GM19438 (cell line): ENCODE results near the gene RCBTB2.
A peak's percentile ranks its signal among the peaks of the same experiment; 100 is the strongest.

Source experiments
- ATAC-seq: cut with Tn5 transposase; IDR thresholded peaks from one replicate; pipeline ENCODE4 v1.9.1; 2021; ENCODE audit warnings: low read depth; ENCODE audit not compliant: unreplicated experiment

The RCBTB2 gene

DNA sequence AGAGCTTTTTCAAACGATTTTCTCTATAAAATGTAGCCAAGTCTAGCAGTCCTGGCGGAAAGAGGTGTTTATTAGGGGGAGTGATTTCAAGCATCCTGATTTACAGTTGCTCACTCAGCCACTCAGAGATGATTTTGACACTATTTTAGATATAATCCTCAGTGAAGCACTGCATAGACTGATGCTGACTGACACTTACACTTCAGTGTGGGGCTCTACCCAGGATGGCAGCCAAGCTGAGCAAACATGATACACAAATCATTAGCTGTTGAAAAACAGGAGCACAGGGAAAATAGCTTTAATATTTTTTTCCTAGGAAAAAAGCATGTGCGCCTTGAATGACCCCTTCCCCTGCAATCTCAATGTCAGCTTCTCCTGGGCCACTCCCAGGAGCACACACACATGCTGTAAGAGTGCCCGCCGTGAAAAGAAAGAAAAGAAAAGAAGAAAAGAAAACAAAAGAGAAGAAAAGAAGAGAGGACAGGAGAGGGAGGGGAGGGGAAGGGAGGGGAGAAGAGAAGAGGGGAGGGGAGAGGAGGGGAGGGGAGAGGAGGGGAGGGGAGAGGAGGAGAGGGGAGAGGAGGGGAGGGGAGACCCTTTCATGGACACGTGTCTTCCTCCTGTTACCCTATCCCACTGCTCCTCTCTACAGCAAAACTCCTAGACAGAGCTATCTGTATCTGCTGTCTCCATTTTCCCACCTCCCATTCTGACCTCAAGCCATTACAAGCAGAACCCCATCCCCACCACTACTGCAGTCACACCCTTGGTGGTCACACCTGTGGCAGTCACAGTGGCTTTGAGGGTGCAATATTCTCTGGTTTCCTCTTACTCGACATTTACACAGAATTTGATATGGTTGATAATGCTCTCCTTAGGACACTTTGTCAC, 36.4 kb downstream of the RCBTB2 start:
- no peak for ATAC-seq

GRCh38 chr13:48494874-48495273, 38.0 kb downstream of the RCBTB2 start:
- ATAC-seq: no peak

- no peak for ATAC-seq
Measured at GRCh38 chr13:48493851-48494250, 39.0 kb downstream of the RCBTB2 start.

- no peak for ATAC-seq
Measured at GRCh38 chr13:48493066-48493765, 39.7 kb downstream of the RCBTB2 start.

GRCh38 chr13:48492470-48493065, 40.3 kb downstream of the RCBTB2 start:
- ATAC-seq: peak; percentile 76

DNA sequence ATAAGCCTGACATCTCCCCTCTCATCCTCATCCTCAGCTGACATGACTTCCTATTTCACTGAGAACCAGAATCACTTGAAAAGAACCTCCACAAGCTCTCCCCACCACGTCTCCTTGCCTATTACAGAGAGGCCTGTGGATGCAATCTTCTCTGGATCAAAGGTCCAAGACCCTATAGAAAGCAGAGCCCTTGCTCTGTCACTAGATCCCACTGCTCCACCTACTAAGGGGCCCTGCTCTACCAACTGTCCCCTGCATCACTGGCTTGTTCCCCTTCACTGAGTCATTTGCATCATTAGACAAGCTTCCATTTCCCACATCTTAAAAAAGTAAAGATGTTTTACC, 40.8 kb downstream of the RCBTB2 start:
- ATAC-seq: peak; percentile 53

DNA sequence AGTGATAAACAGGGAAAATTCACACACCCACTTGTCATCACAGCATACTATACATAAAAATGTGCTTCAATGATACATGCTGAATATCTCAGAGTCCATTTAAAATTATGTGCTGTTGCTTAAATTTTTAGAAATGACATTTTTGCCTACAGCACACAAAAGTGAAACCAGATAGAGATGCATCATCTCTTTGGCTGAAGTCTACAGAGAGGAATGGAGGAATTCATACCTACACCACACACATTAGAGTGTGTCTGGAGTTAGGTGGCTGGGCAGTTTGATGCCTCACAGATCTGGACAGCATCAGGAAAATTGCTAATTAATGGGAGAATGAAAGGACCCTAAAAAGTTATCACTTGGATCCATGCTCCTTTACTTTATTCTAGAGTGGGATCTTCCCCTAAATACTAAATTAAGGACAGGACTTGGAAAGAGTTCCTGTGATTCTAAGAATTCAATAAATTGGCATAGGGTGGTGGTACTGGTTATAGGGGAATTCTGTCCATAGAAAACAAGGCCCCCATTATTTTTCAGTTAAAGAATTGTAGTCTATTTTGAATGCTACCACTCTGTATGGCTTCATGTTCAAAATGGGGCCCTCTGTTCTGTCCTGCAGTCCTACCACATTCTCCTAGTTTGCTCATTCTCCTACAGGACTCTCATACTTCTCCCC, 41.3 kb downstream of the RCBTB2 start:
- no peak for ATAC-seq

DNA sequence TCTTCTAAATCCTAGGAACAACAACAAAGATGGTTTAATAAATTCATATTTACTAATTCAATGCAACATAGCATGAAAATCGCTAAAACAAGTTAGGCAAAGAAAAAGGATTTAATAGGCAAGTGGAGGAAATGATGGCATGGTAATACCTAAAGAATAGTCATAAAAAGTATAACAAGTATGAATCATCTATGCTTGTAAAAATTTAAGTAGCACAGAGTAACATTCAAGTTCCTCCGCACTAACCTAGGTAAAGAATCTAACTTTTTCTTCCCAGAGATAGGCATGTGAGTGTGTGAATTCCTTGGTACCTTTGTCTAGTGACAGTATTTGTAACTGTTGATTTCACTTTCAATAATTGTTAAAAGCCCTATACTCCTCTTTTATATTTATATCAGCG, 42.6 kb downstream of the RCBTB2 start:
- no peak for ATAC-seq

DNA sequence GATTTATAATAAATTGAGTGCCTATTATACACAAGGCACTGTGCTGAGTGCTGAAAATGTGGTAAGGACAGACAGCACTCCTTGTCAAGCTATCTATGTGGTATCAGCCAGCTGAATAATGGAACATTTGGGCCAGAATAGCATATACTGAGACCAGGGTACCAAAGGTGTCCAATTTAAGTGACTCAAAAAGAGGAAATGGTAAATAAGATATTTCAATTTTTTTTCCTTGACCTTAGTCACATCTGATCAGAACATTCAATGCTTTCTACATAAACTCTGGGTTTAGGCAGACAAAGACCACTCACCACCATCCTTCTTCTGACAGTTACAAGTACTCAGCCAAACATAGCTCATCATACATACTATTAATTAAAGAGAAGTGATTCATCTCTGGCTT, 43.2 kb downstream of the RCBTB2 start:
- ATAC-seq: no peak

DNA sequence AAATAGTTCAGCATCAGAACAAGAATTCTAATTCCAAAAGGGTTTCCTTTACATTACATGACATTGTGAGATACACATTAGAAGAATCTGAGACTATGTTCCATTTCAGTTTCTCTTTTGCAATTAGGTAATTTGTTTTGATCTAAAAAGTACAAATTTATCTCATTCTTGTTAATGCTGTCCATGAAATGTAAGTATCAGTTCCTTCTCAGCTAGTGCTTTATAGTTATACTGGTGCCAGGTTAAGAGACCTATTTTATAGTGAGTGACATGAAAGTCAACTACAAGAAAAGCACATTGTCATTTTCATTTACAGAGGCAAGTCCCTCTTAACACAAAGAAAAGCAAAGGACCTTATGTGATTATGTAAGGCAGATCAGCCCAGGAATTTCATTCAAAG, 43.9 kb downstream of the RCBTB2 start:
- no peak for ATAC-seq

- ATAC-seq: no peak
Measured at GRCh38 chr13:48487968-48488367, 44.9 kb downstream of the RCBTB2 start.

DNA sequence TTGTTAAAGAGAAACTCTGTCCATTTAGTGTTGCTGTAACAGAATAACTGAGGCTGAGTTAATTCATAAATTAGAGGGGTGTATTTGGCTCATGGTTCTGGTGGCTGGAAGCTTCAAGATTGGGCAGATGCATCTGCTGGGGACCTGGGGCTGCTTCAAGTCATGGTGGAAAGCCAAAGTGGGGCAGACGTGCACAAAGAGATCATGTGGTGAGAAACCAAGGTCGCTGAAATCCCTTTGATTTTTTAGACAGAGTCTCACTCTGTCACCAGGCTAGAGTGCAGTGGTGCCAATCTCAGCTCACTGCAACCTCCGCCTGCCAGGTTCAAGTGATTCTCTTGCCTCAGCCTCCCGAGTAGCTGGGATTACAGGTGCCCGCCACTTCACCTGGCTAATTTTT, 46.0 kb downstream of the RCBTB2 start:
- ATAC-seq: no peak

DNA sequence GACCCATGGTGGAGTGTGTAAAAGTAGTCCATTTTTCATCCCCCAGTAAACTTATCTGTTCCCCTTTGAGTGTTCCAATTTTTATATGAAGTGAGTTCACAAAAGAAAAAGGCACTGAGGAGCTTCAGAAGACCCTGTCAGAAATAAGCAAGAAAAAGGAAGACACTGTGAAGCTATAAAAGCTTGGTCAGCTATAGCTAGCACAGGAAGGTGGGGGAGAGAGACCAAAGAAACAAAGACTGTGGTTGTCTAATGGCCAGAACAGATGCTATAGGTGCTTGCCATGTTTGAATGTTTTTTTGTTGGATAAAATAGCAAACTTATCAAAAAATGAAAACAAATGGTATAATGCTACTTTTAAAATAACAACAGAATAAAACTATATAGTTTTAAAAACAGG, 46.5 kb downstream of the RCBTB2 start:
- ATAC-seq: no peak

DNA sequence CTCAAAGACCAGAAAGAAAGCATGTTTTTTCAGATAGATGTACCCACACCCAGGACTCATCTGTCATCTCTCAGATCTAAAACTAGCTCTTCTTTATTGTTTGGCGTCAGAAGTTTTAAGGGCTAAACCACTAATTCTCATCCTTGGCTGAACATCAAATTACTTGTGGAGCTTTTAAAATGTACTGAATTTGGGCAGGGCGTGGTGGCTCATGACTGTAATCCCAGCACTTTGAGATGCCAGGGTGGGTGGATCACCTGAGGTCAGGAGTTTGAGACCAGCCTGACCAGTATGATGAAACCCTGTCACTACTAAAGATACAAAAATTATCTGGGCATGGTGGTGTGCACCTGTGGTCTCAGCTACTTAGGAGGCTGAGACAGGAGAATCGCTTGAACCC, 47.4 kb downstream of the RCBTB2 start:
- no peak for ATAC-seq

DNA sequence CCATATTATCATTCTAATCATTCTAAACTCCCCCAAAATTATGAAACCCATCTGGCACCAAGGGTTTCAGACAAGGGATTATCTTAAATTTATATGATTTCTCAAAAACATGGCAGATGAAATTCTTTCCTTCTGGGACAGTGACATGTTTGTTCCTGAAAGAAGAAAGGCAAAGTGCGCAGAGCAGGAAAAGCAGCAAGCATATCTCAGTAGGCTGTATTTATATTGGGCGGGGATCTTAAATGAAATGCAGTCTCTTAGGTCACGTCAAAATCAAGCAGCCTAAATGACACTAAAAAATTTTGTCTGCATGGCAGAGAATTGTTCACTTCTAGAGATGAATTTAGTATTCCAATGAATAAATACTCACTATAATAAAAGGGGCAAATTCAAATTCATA, 49.3 kb downstream of the RCBTB2 start:
- no peak for ATAC-seq

- no peak for ATAC-seq
Measured at GRCh38 chr13:48478391-48478790, 54.5 kb downstream of the RCBTB2 start.

GRCh38 chr13:48477191-48477855, 55.6 kb downstream of the RCBTB2 start:
- peak; percentile 65 for ATAC-seq

- ATAC-seq: no peak
Measured at GRCh38 chr13:48476686-48477085, 56.2 kb downstream of the RCBTB2 start.

DNA sequence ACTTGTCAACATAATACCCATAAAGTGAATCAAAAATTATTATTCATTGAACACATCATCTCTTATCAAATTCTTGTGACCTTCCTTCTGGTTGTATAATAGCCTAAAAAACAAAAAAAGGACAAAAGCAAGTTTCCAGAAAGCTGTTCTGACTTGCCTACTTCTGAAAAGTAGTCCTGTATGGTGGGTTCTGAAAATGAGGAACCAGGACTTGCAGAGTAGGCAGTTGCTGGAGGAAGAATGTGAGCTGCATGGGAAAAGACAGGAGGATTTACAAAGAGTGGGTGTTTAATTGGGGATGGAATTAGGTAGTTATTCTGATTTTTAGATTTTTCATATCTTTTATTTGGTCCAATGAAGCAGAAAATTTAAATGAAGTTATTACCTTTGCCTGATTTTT, 56.7 kb downstream of the RCBTB2 start:
- ATAC-seq: no peak

GRCh38 chr13:48475230-48475629, 57.6 kb downstream of the RCBTB2 start:
- ATAC-seq: no peak
